ENCODE data around the gene MEGF6.

Gene MEGF6

GRCh38 chr1:3604997-3605823 lies 6.1 kb downstream of the MEGF6 start:
- TF ChIP-seq CTCF (IDR thresholded peaks at IDR 0.05) (no peak), ZFX (IDR thresholded peaks at IDR 0.05; ENCODE audit: borderline replicate concordance) (no peak)

GRCh38 chr1:3604468-3604974 lies 6.8 kb downstream of the MEGF6 start:
- no peak for TF ChIP-seq ZFX (IDR thresholded peaks at IDR 0.05; ENCODE audit: borderline replicate concordance)
- TF ChIP-seq CTCF (IDR thresholded peaks at IDR 0.05), result no peak
- no peak overlapping the region for H3K27ac ChIP-seq

More at GRCh38 chr1:3604997-3605823, 6.1 kb downstream of the MEGF6 start:
- no peak overlapping the region for H3K27ac ChIP-seq

- TF ChIP-seq CTCF (IDR thresholded peaks at IDR 0.05), result no peak
- no peak overlapping the region for H3K27ac ChIP-seq
Observed at GRCh38 chr1:3603571-3604467, 7.5 kb downstream of the MEGF6 start.

- TF ChIP-seq ZFX (IDR thresholded peaks at IDR 0.05; ENCODE audit: borderline replicate concordance) (no peak), CTCF (IDR thresholded peaks at IDR 0.05) (no peak)
- H3K27ac ChIP-seq, result no peak overlapping the region
Observed at GRCh38 chr1:3603156-3603555, 8.2 kb downstream of the MEGF6 start.

- H3K27ac ChIP-seq, result no peak overlapping the region
- TF ChIP-seq ZFX (IDR thresholded peaks at IDR 0.05; ENCODE audit: borderline replicate concordance) (no peak), CTCF (IDR thresholded peaks at IDR 0.05) (no peak)
Observed at GRCh38 chr1:3602375-3602774, 8.9 kb downstream of the MEGF6 start.

GRCh38 chr1:3601743-3602142 lies 9.6 kb downstream of the MEGF6 start:
- no peak overlapping the region for H3K27ac ChIP-seq
- TF ChIP-seq ZFX (IDR thresholded peaks at IDR 0.05; ENCODE audit: borderline replicate concordance), result no peak
- TF ChIP-seq CTCF (IDR thresholded peaks at IDR 0.05), result no peak
